HG03354 (cell line): ENCODE measurements around the gene AFAP1L2.

ENCODE experiments used
- ATAC-seq: cut with Tn5 transposase; IDR thresholded peaks from one replicate; pipeline ENCODE4 v1.9.1; 2021; ENCODE audit warnings: mild to moderate bottlenecking; ENCODE audit not compliant: unreplicated experiment, poor library complexity, severe bottlenecking

Gene AFAP1L2

DNA sequence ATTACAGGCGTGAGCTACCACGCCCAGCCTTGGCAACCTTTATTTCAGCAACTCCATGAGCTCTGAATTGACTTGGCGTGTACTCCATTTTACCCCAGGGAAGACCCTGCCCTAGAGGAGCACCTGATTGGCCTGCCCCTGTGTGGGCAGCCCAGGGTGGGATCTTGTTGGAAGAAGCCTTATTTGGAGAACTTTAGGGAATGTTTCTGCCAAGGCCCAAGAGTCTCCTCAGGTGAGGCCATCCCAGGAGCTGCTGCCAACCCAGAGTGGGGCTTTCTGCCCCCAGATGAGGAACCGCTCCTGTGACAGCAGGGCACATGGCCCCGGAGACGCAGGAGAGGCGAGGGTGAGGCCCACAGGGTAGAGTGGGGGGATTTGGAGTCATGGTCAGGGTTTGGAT is 123.3 kb downstream of the AFAP1L2 start:
- no peak for ATAC-seq

DNA sequence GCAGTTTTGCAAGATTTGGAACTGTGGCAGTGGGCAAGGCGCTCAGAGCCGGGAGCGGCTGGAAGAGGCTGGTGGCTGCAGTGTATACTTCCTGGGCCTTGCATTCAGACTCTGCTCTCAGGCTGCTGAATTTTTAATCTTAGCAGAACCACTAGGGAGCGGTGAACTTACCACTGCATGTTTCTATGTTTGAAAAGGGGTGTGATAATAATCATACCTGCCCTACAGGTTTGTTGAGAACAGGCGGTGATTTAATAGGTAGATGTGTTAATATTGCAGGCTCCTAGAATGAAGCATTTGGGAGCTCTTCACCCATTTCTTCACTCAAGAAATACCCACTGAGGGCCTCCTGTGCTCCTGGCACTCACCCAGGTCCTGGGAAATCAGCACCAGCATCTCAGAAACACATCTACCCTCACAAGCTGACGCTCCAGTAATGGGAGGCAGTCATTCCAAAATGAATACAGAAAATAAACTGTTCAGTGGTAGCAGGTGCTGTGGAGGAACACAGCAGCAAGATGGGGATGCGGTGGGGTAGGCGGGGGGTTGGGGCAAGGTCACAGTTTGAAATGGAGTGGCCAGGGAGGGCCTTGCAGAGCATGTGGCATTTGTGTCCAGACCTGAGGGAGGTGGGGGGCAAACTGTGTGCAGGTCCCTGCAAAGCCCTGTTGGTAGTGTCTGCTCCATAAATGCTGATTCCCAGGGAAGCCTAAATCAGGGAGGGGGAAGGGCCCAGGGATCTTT is 124.2 kb downstream of the AFAP1L2 start:
- ATAC-seq = no peak

DNA sequence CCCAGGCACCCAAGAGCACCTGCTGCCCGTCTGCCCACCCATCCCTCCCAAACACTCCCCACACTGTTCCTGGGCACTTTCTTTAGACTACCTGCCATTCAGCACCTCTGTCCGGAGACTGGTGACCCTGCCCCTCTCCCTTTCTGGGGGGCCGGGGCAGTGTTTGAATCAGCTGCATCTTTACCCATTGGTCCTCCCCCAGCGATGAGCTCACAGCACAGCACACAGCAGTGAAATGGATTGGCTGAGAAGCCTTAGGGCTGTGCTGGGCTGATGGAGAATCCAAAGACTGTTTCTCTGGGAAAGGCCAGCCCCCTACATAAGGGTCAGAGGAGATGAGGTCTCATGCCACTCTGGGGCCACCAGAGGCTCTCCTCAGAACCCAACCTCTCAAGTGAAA is 125.0 kb downstream of the AFAP1L2 start:
- ATAC-seq = no peak

DNA sequence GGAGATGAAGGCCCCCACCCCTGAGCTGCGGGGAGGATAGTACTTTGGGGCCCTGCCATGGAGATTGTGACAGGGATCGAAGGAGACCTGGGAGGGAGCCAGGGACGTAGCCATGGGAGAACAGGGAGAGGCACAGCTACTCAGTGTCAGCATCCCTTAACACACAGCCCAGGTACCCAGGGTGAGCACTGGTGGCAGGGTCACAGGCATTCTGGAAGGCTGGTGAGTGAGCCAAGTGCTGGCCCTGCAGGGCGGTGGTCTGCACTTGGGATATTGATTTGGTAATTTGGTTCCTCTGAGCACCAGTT is 125.5 kb downstream of the AFAP1L2 start:
- no peak for ATAC-seq

DNA sequence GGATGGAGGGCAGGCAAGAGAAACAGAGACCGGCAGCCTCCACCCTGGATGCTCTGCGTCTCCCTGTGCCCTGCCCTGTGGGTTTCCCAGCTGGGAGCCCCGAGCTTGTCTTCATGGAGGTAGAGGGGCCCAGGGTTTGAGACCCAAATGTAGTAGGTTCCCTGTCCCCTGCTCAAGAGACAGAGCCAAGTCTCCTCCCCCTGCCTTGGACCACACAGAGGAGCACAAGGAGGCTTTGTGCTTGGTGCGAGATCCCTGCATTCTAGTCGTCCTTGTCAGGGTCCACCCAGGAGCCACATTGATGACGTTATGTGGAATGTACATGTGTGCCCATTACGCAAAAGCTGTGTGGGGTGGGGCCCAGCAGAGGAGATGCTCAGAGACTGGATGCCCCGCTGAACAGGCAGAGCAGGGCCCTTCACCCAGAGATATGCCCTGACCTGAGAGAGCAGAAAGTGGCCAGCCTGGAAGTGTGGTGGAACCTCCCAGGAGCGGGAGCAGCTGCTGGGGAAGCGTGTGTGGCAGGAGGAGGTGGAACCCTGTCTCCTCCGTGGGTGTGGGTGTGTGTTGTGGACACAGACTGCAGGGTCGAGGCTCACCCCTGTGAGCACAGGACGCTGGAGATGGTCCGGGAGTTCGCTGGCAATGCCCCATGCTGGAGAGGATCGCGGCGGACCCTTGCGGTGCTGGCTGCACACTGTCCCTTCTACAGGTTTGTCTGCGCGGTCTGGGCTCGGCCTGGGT is 126.0 kb downstream of the AFAP1L2 start:
- ATAC-seq = no peak

DNA sequence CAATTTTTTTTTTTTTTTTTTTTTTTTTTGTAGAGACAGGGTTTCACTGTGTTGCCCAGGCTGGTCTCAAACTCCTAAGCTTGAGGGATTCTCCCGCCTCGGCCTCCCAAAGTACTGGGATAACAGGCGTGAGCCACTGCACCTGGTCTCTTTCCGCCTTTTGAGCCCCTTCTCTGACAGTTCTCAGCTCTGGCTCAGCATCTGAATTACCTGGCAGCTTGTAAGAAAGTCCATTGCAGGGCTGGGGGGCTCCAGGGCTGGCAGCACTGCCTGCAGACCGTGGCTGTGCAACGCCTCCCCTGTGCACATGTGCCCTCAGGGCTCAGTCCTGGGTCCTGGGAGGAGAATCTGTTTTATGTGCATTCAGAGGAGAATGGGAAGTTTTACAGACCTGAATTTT is 127.6 kb downstream of the AFAP1L2 start:
- no peak for ATAC-seq

DNA sequence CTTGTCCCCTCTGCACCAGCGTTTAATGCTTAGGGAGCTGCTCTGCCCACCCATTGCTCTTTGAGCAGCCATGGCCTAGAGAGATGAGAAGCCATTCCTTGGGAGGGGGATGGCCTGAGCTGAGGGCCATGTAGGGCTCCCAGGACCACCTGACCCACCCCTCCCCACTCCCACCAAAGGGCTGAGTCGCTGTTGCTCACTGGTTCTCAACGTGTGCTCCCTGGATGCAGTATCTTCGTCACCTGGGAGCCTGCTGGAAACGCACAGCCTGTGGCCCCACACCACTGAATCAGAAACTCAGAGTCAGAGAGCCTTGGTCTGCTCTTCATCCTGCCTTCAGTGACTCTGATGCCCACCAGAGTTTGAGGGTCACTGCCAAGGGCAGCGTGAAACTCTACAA is 128.2 kb downstream of the AFAP1L2 start:
- no peak for ATAC-seq

DNA sequence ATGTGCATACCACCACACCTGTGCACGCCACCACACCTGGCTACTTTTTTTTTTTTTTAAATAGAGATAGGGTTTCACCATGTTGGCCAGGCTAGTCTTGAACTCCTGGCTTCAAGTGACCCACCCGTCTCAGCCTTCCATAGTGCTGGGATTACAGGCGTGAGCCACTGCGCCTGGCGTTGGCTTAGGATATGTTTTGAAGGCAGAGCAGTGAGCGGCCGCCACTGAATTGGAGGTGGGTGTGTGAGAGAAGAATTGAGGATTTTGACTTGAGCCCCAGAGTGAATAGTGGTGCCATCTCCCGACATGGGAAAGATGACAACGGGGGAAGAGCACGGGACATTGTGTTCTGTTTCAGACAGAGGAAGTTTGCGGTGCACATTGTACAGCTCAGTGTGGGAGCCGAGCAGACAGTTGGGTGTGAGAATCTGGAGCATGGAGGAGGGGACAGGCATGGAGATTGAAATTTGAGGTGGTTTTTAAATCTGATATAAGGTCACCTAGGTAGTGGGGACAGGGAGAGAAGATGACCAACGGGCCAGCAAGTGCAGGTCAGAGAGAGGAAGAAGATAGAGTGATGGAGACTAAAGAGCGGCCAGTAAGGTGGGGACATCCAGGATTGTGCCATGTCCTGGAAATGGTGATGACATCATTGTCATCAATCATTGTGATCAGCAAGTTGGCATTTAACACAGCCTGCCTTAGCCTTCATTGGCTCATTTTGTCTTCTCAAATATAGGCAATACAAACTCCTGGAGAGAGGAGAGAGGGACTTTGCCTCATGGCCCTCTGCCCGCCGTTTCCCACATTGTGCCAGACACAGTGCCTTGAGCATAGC is 129.5 kb downstream of the AFAP1L2 start:
- no peak for ATAC-seq

DNA sequence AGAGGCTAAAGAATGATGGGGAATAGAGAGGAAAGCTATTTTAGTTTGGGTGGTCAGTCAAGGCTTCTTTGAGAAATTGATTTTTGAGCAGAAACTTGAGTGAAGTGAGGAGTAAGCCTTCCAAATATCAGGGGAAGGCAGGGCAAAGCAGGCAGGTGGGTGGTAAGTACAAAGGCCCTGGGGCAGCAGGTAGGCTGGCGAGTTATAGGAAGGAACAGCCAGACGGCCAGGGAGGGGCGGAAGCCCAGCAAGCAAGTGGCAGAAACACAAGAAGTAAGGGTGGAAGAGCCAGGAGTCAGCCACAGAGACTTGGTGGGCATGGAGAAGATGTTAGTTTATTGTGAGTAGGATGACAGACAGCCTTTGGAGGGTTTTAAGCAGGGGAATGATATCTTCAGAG is 130.4 kb downstream of the AFAP1L2 start:
- ATAC-seq = no peak

DNA sequence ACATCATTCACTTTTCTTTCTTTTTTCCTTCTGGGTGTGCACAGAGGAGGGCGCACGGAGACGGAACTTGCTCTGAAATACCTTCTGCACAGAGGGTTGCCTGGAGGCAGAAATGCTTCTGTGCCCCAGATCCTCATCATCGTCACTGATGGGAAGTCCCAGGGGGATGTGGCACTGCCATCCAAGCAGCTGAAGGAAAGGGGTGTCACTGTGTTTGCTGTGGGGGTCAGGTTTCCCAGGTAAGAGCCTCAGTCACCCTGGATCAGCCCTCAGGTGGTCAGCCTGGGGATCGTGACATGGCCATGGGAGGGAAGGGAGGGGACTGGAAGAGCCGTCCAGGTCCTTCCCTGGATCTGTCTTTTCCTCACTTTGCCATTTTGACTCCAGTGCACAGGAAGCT is 131.6 kb downstream of the AFAP1L2 start:
- ATAC-seq = no peak

DNA sequence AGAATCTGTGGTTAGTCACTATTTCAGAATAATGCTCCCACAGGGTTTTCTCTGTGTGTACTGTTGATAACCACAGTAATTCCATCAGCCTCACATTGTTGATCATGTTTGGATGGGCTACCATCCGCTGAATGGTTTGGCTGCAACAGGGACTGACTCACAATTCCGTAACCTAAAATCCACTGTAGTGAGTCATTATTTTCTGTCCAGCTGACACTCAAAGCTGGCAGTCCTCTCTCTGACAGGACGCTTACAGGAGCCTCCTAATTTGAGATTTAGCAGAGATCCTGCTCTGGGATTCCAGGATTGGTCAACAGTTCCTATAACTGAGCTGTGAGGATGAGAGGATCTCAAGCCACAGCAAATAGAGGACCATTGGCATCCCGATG is 132.5 kb downstream of the AFAP1L2 start:
- no peak for ATAC-seq

DNA sequence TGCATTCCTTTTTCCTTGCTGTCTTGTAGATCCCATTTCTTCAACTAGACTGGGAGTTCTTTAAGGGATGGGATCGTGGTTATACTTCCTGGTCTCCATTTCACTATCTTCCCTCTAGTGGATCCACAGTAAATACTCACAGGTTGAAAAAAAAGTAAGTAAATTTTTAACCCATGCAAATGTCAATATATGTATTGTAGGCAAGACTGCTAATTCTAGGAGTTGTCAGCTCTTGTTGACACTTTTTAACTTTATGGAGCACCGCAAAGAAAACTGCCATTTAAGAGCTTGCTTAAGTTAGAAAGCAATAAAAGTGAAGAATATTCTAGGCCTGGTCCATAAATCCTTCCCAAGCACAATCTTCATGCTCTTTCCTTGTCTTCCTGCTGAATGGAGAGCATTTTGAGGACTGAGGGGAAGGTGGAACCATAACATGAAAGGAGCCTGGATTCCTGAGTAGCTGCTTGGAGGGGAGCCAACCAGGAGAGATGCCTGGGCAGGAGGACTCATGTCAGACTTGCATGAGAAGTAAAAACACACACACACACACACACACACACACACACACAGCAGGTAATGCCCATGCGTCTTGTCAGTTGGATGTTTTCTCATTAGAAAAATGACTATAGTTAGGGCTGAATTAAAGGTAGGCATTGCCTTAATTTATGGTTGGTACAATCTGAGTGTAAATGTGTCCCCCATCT is 133.1 kb downstream of the AFAP1L2 start:
- no peak for ATAC-seq

DNA sequence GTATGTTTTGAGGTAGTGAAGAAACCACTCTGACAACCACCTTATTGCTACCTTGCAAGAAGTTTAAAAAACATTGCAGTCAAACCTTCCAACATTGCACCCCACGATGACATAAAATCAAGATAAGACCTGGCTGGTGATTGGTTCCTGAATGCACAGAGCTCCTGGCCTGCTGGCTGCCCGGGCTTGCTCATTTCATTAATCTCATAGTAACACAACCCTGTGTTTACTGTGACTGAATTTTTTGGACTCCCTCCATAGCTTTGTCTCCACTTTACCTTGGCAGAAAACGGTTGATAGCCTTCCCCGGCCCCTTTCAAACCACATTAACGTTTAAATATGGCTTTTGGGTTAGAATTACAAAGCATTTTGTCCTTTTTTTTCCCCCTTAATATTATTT is 137.8 kb downstream of the AFAP1L2 start:
- no peak for ATAC-seq

DNA sequence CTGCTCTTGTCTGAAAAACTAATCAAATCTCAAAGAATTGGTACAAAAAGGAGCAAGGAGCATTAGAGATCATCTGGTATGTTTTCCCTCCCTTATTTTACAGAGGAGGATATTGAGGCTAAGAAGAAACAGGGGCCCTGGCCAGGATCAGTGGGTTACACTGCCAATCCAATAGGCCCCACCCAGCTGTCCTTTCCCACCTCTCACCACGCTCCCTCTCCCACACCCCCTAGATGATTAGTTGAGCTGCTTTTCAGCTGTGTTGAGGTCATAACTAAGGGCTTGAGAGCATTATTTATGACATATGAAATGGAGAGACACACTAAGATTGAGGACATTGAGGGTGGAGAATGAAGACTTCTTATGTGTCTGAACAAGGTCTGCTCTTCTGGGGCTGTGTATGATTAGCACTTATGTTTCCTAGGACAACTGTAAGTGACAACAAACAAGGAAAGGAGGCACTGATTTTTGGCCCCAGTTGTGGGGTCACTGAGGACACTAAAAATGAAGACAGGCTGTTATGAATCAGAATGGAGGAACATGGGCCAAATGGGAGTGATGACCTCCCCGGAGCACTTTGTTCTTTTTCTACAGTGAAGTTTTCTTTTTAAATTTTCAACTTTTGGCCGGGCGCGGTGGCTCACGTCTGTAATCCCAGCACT is 138.8 kb downstream of the AFAP1L2 start:
- no peak for ATAC-seq

DNA sequence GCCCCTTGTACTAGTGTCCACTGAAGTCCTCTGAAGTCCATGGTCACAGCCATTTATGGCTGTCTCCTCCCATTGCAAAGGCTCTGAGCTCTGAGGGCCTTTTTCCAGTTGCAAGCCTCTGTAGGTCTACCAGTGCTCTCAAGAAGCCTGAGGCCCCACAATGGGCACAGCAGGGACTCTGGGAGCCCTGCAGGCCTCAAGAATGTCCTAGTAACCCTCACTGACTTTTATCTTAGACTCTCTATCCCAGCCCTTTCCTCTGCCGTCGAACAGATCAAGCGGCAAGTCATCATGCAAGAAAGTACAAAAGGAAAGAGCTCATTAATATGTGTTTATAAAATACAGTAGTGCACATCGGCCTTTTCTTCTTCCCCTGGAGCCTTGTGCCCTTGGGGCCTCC is 141.8 kb downstream of the AFAP1L2 start:
- ATAC-seq = no peak

DNA sequence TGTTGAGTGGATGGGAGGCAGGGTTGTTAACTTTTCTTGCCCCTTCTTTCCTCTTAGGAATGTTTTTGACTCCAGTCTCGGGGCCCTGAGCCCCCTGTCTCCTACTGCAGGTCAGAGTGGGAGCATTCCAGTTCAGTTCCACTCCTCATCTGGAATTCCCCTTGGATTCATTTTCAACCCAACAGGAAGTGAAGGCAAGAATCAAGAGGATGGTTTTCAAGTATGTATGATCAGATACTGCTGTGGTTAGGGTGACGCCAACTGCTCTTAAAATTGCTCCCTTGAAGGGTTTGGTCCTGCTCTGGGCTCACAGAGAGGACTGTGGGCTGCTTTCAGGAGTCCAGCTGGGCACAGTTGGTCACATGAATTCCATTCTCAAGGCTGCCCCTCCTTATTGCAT is 143.2 kb downstream of the AFAP1L2 start:
- ATAC-seq = no peak

DNA sequence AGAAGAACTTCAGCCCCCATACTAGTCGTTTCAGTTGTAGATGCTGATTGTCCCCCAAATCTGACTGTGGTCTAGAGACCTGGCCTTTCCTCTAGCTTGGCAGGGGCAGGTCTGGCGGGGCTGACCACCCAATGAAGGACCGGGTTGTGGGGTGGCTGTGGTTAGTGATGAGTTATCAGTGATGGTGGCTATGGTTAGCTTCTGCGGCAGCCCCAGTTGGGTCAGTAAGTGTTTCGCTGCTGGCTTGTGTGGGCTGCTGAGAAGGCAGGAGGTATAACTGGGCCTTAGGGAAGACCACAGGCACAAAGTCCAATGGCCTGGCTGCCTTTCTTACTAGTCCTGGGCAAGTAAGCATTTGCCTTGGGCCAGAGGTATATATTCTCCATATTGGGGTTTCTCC is 143.9 kb downstream of the AFAP1L2 start:
- no peak for ATAC-seq

DNA sequence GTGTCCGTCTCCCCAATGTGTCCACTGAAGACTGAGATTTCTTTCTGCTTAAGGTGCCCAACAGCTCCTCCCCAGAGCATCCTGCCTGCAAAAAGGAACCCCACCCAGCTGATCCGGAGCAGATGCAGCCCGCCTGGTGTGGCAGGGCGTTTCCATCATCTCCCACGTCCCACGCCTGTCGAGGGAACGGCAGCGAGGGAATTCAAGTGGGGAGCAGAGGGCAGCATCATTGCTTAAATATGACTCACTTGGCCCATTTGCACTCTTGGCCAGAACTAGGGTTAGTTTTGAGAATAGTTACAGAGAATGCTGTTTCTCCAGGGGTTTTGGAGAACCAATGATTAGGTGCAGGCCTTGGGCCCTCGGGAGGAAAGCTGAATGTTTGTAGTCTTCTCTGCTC is 144.5 kb downstream of the AFAP1L2 start:
- no peak for ATAC-seq

DNA sequence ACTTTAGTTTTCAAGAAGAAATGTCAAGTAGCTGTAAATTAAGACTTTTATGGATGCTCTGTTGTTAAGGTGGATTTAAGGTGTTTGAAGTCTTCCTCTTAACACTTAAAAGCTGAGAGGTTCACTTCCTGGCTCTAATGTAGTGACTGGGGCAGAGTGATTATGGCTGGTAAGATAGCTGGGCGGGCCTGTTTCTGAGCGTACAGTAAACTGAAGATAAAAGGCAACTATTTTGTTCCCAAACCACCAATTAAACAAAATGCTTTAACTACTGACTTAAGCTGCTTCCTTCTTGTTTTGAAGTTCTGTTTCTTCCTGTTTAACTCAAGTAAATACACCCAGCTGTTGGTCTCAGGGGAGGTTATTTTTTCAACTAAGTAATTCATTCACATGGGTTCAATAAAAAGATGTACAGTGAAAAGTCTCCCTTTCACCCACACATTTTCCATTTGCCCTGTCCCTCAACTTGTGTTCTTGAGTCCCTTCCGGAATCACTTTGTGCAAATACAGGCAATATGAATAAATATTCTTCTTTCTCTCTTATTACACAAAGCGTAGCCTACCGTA is 145.9 kb downstream of the AFAP1L2 start:
- ATAC-seq = no peak
